ENCODE data around the gene MFSD2A.

DNA sequence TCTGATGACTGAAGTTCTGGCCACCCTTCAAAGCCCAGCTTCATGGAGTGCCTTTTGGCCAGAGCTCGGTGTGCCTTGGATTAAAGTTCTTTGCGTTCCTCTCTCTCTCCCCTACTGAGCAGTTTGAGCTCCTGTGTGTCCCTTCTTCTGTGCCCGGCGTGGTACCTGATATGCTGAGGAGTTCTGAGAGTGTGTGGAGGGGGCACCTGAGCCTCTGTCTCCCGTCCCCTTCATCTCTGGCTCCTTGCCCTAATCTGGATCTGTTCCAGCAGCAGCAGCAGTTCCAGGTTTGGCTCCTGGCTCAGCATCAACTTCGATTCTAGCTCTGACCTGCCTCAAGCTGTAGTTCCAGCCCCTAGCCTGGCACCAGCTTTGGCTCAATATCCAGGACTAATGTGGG lies 28.1 kb upstream of the MFSD2A start:
- TF ChIP-seq, protein P1, sequence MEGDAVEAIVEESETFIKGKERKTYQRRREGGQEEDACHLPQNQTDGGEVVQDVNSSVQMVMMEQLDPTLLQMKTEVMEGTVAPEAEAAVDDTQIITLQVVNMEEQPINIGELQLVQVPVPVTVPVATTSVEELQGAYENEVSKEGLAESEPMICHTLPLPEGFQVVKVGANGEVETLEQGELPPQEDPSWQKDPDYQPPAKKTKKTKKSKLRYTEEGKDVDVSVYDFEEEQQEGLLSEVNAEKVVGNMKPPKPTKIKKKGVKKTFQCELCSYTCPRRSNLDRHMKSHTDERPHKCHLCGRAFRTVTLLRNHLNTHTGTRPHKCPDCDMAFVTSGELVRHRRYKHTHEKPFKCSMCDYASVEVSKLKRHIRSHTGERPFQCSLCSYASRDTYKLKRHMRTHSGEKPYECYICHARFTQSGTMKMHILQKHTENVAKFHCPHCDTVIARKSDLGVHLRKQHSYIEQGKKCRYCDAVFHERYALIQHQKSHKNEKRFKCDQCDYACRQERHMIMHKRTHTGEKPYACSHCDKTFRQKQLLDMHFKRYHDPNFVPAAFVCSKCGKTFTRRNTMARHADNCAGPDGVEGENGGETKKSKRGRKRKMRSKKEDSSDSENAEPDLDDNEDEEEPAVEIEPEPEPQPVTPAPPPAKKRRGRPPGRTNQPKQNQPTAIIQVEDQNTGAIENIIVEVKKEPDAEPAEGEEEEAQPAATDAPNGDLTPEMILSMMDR (IDR thresholded peaks at IDR 0.05; ENCODE audit: low read depth, low read length, poor library complexity, severe bottlenecking): no peak
- no peak for TF ChIP-seq EZH2phosphoT487 (IDR thresholded peaks at IDR 0.05; ENCODE audit: borderline replicate concordance, low read length)
